KBM-7 (cell line): Measurements from ENCODE around the gene CELSR2.
"Not testable (repeated sequence)": the region's sequence is repeated elsewhere in the genome, so short reads cannot be mapped to it uniquely, and the experiment has no call there.

ENCODE experiments used
- DNase-seq: peaks from one replicate; pipeline ENCODE4 v3.0.0-alpha.2; 2015
- in situ Hi-C: fragments of 300-500 bp; cut with MboI; formaldehyde crosslinking; loops from 2 replicates; pipeline ENCODE4 v1.14.3; 2020; ENCODE audit warnings: low sequenced_read_pairs, low pct_unique_long_range_greater_than_20kb, mixed read lengths

The CELSR2 gene

GRCh38 chr1:109271458-109271857, 22.1 kb downstream of the CELSR2 start:
- DNase-seq = no peak
- in situ Hi-C loops = no loop called here

- in situ Hi-C loops = no loop called here
- no peak for DNase-seq
Measured at GRCh38 chr1:109272021-109272799, 22.9 kb downstream of the CELSR2 start.

DNA sequence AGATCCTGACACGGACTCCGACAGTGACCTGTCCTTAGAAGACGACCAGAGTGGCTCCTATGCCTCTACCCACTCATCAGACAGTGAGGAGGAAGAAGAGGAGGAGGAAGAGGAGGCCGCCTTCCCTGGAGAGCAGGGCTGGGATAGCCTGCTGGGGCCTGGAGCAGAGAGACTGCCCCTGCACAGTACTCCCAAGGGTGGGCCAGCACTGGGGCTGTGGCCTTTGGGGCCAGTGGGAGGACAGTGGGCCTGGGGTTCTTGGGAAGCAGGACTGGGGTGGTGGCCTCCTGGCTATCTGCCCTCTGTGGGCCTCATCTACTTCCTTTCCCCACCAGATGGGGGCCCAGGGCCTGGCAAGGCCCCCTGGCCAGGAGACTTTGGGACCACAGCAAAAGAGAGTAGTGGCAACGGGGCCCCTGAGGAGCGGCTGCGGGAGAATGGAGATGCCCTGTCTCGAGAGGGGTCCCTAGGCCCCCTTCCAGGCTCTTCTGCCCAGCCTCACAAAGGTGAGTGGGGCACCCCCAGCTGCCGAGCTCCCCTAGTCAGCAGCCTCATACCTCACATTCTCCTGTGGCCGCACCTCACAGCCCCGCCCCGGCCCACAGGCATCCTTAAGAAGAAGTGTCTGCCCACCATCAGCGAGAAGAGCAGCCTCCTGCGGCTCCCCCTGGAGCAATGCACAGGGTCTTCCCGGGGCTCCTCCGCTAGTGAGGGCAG, 23.6 kb downstream of the CELSR2 start:
- in situ Hi-C loops = no loop called here
- no peak for DNase-seq

GRCh38 chr1:109273570-109274288, 24.4 kb downstream of the CELSR2 start:
- in situ Hi-C loops = no loop called here

DNA sequence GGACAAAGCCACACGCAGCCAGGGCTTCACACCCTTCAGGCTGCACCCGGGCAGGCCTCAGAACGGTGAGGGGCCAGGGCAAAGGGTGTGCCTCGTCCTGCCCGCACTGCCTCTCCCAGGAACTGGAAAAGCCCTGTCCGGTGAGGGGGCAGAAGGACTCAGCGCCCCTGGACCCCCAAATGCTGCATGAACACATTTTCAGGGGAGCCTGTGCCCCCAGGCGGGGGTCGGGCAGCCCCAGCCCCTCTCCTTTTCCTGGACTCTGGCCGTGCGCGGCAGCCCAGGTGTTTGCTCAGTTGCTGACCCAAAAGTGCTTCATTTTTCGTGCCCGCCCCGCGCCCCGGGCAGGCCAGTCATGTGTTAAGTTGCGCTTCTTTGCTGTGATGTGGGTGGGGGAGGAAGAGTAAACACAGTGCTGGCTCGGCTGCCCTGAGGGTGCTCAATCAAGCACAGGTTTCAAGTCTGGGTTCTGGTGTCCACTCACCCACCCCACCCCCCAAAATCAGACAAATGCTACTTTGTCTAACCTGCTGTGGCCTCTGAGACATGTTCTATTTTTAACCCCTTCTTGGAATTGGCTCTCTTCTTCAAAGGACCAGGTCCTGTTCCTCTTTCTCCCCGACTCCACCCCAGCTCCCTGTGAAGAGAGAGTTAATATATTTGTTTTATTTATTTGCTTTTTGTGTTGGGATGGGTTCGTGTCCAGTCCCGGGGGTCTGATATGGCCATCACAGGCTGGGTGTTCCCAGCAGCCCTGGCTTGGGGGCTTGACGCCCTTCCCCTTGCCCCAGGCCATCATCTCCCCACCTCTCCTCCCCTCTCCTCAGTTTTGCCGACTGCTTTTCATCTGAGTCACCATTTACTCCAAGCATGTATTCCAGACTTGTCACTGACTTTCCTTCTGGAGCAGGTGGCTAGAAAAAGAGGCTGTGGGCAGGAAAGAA, 25.5 kb downstream of the CELSR2 start:
- in situ Hi-C loops = no loop called here

More at GRCh38 chr1:109273570-109274288, 24.4 kb downstream of the CELSR2 start:
- no peak for DNase-seq

GRCh38 chr1:109275706-109276345, 26.5 kb downstream of the CELSR2 start:
- in situ Hi-C loops = no loop called here
- no peak for DNase-seq

More for the DNA sequence above, 25.5 kb downstream of the CELSR2 start:
- DNase-seq = peak; percentile 82

GRCh38 chr1:109277434-109278204, 28.3 kb downstream of the CELSR2 start:
- peak; percentile 86 for DNase-seq
- in situ Hi-C loops = no loop called here

- in situ Hi-C loops = no loop called here
- DNase-seq = no peak
Measured at GRCh38 chr1:109279615-109280278, 30.4 kb downstream of the CELSR2 start.

GRCh38 chr1:109280862-109281261, 31.5 kb downstream of the CELSR2 start:
- in situ Hi-C loops = no loop called here
- DNase-seq = no peak

DNA sequence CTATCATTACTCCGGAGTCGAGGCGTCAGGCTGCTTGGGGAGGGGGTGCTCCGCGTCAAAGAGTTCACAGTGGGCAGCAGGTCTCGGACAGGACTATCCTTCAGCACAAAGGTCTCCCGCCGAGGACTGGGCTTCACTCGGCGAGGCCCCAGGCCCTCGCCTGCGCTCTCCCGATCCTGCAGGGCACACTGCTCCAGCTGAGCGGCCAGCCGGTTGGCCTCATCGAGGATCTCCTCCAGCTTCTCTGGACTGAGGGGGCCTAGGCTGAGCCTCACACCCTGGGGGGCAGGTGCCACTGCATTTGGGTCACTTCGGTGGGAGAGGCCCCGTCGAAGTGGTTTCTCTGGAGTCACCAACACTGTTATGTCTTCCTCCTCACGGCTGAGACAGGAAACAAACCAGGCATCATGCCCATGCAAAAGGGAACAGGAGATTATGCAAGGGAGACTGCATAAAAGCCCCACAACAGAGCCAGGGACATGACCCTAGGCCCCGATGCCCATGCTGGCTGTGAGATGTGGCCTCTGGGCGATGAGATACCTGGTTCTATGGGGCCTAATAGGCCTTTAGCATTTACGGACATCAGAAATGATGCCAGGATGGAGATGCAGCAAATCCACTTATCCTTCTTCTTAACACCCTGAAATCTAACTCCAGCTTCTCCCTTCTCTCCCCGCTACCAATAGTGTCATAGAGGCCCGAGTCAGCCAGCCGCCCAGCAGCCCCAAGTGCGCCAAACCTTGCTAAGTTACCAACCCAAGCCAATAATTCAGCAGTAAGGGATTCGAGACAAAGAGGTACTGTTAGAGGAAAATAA, 32.5 kb downstream of the CELSR2 start:
- peak; percentile 31 for DNase-seq
- in situ Hi-C loops = no loop called here

- in situ Hi-C loops = no loop called here
- DNase-seq = no peak
Measured at GRCh38 chr1:109282497-109282951, 33.2 kb downstream of the CELSR2 start.

DNA sequence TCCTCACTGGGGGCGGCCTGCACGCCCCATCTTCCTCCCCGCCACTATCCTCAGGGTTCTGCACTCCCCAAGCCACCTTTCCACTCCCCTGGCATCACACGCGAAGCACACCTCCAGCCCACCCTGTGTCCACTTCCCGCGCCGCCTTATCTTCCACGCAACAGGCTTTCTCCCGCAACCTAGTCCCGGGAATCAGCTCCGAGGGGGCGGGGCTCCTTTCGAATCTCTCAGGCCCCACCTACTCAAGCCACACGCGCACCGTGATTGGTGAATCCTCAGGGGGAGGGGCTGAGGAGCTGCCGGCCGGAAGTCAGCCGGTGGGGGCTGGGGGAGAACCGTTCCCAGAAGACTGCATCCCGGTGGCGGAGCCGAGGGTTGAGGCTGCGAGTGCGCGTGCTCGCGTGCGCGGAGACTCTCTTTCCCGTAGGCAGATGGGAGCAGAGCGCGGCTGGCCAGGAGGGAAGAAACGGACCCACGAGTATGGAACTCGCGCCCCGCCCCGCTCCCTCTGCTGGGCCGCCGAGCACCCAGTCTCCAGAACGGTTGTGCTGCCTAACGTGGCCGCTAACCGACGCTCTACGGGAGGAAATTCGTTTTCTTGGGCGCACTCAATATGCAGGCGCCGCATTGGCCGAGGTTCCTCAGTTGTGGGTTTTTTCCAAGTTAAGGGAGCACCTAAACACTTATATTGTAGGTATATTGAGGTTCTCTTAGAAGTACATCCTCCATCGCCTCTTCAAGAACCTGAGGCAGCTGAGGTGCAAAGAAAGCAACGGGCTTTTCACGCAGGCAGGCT, 33.8 kb downstream of the CELSR2 start, which contains the start of gene PSRC1:
Gene PSRC1, minus strand, starts transcription at position 194 of the 796 bp plus-strand sequence.
- DNase-seq = peak; percentile 94
- in situ Hi-C loops = no loop called here

DNA sequence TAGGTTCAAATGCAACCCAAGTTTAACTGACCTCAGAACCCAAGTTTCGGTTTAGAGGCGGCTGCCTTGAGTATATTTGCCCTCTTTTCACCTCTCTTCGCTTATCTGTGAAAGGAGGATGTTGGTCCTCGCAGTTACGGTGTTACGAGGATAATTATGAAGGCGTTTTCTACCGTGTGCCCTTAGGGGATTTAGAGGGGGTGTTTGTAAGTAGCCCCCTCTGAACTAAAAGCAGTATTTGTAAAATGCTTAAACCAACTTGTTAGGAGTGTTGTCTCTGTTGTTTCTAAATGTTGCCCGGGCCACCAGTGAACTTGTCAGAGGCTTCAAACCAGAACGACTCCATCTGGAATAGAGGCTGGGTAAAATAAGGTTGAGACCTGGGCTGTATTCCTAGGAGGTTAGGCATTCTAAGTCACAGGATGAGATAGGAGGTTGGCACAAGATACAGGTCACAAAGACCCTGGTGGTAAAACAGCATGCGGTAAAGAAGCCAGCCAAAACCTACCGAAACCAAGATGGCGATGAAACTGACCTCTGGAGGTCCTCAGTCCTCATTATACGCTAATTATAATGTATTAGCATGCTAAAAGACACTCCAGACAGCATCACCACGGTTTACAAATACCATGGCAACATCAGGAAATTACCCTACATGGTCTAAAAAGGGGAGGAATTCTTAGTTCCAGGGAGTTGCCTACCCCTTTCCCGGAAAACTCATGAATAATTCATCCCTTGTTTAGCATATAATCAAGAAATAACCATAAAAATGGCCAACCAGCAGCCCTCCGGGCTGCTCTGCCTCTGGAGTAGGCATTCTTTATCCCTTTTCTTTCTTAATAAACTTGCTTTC, 34.6 kb downstream of the CELSR2 start:
- no peak for DNase-seq

DNA sequence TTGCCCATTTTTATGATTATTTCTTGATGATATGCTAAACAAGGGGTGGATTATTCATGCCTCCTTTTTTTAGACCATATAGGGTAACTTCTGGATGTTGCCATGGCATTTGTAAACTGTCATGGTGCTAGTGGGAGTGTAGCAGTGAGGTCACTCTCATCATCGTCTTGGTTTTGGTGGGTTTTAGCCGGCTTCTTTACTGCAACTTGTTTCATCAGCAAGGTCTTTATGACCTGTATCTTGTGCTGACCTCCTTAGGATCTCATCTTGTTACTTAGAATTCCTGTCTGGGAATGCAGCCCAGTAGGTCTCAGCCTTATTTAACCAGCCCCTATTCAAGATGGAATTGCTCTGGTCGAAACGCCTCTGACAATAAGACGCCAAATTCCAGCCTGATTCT, 37.4 kb downstream of the CELSR2 start:
- in situ Hi-C loops, DNase-seq: not testable (repeated sequence)

More for the DNA sequence above, 34.6 kb downstream of the CELSR2 start:
- in situ Hi-C loops = no loop called here

DNA sequence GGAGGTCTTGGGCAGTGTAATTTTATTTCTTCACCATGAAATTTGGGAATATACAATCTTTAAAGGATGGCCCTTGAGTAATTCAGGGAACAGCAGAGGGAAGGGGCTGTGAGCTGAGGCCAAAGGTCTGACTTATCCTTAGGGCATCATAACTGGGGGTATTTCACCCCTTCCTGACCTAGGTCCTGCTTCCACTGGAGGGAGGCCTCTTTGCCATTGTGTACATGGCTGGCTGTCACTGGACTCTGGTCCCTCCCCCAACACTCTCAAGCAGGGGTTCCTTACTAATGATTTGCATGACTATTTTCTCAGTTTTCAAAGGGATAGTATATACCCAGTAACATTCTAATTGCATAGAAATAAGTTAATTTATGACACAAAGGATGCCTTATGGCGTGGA, 40.8 kb downstream of the CELSR2 start:
- in situ Hi-C loops = no loop called here
- no peak for DNase-seq
